SH-SY5Y (cell line): ENCODE results near the gene MAPK1IP1L.

Experiments
- GATA2 ChIP-seq: IDR thresholded peaks from 2 replicates; pipeline ENCODE4 v1.6.1; 2011; ENCODE audit warnings: mild to moderate bottlenecking, low read depth, low read length
- GATA3 ChIP-seq: IDR thresholded peaks from 2 replicates; pipeline ENCODE4 v1.6.1; 2011; ENCODE audit warnings: low read depth, mild to moderate bottlenecking, low read length, moderate library complexity

- TF ChIP-seq GATA3 (no peak), GATA2 (no peak)
Observed at GRCh38 chr14:55107766-55108554, 56.5 kb downstream of the MAPK1IP1L start.
